OCI-LY7 (cell line): ENCODE measurements around the gene MEF2A. TPM values are rescaled to one million over a fixed set of nuclear protein-coding genes. Genes with fewer than 3 reads are reported as not detected.

Experiments used
- BruUV-seq: library from RNA; stranded (reverse); fragments of 400-500 nt; replicated peaks from 2 replicates; lab custom pipeline; 2021; lab: Mats Ljungman, UMichigan
- CTCF ChIA-PET: fragments of 300-600 bp; sonication (Branson Sonifier 250); formaldehyde crosslinking; loops from one replicate; lab custom pipeline; 2022; ENCODE audit warnings: antibody characterized with exemption; ENCODE audit not compliant: unreplicated experiment; lab: Charles Lee
- POLR2A ChIA-PET: fragments of 300-600 bp; sonication (Branson Sonifier 250); formaldehyde crosslinking; loops from one replicate; lab custom pipeline; 2022; ENCODE audit warnings: antibody characterized with exemption; lab: Charles Lee
- DNase-seq: peaks from one replicate; pipeline ENCODE4 v3.0.0-alpha.2; 2015; ENCODE audit warnings: low spot score
- H2AFZ ChIP-seq: fragments of 200-600 bp; sonication (generic), shearing (Covaris generic); 2 replicates; pipeline ENCODE4 v1.6.1; 2014; ENCODE audit warnings: mild to moderate bottlenecking, antibody characterized with exemption, low read length, moderate library complexity
- H3K27ac ChIP-seq: fragments of 200-600 bp; sonication (generic); 2 replicates; pipeline ENCODE4 v1.5.1; 2014; ENCODE audit warnings: mixed run types, low read depth, mild to moderate bottlenecking, moderate library complexity, low read length, inconsistent platforms; ENCODE audit not compliant: poor library complexity, severe bottlenecking
- H3K36me3 ChIP-seq: fragments of 200-600 bp; sonication (generic); 2 replicates; pipeline ENCODE4 v1.6.1; 2014; ENCODE audit warnings: mild to moderate bottlenecking, antibody characterized with exemption, low read length, moderate library complexity, mixed read lengths; ENCODE audit not compliant: insufficient read depth
- H3K4me1 ChIP-seq: fragments of 200-600 bp; sonication (generic); 2 replicates; pipeline ENCODE4 v1.5.1; 2014; ENCODE audit warnings: mild to moderate bottlenecking, low read length; ENCODE audit not compliant: insufficient read depth, poor library complexity, severe bottlenecking
- H3K4me2 ChIP-seq: fragments of 200-600 bp; sonication (generic); 2 replicates; pipeline ENCODE4 v1.6.1; 2014; ENCODE audit warnings: mild to moderate bottlenecking, low read length
- H3K4me3 ChIP-seq: fragments of 200-600 bp; sonication (generic); 2 replicates; pipeline ENCODE4 v1.5.1; 2014; ENCODE audit warnings: mild to moderate bottlenecking, low read depth, low read length; ENCODE audit not compliant: poor library complexity, severe bottlenecking
- H3K79me2 ChIP-seq: fragments of 200-600 bp; sonication (generic); 2 replicates; pipeline ENCODE4 v1.6.1; 2016; ENCODE audit warnings: low read depth, mild to moderate bottlenecking, low read length, moderate library complexity, mixed read lengths; ENCODE audit not compliant: insufficient read depth
- H3K9me2 ChIP-seq: fragments of 200-600 bp; sonication (generic); 2 replicates; pipeline ENCODE4 v1.6.1; 2016; ENCODE audit warnings: mild to moderate bottlenecking, low read length, mixed read lengths; ENCODE audit not compliant: insufficient read depth
- H3K9me3 ChIP-seq: fragments of 200-600 bp; sonication (generic); 2 replicates; pipeline ENCODE4 v1.6.1; 2014; ENCODE audit warnings: mild to moderate bottlenecking, mixed run types, low read length, mixed read lengths
- H4K20me1 ChIP-seq: fragments of 200-600 bp; sonication (generic); 2 replicates; pipeline ENCODE4 v1.6.1; 2014; ENCODE audit warnings: mild to moderate bottlenecking, antibody characterized with exemption, low read length, moderate library complexity, mixed read lengths; ENCODE audit not compliant: insufficient read depth
- CTCF ChIP-seq: fragments of 200-600 bp; sonication (generic); conservative IDR thresholded peaks from 2 replicates; pipeline ENCODE4 v1.5.1; 2014; ENCODE audit warnings: mild to moderate bottlenecking, antibody characterized with exemption, low read length, moderate library complexity, mixed read lengths
- EZH2phosphoT487 ChIP-seq: fragments of 200-600 bp; sonication (generic); IDR thresholded peaks from 2 replicates; pipeline ENCODE4 v1.6.1; 2018; ENCODE audit warnings: low read depth, borderline replicate concordance, mild to moderate bottlenecking, mixed run types, antibody characterized with exemption, low read length, moderate library complexity, mixed read lengths
- intact Hi-C: fragments of 100-400 bp; cut with micrococcal nuclease; formaldehyde crosslinking; loops from one replicate; pipeline ENCODE4 v1.10.0; 2022; ENCODE audit not compliant: unreplicated experiment
- total RNA-seq, 2 experiments: library from RNA; depleted of rRNA in 1 of 2; stranded (reverse); fragments of >200 nt in 1 of 2; shearing (Covaris generic) in 1 of 2; gene quantifications; 2 replicates each; pipeline ENCODE4 v1.2.3, GENCODE V29; 2014 to 2022

MEF2A gene
- total RNA-seq, 2 experiments from 2014 or later = 28.0 to 38.2 TPM

- H2AFZ ChIP-seq = no peak overlapping the region
- no peaks in the 10 kb centered on the region for H3K4me1 ChIP-seq
- H3K36me3 ChIP-seq = peaks cover 45% of the 10 kb centered on the region
- H3K9me3 ChIP-seq = peaks cover 11% of the 10 kb centered on the region; the same call in 1 of the 2 replicates
- H3K79me2 ChIP-seq = peaks cover 4% of the 10 kb centered on the region; the same call in 1 of the 2 replicates
- TF ChIP-seq EZH2phosphoT487 = no peak
- TF ChIP-seq CTCF = no peak
- DNase-seq = no peak
- no peak overlapping the region for H3K27ac ChIP-seq
- ChIA-PET POLR2A (no interaction called here), CTCF (no interaction called here)
- no peaks in the 10 kb centered on the region for H3K9me2 ChIP-seq
- H3K4me3 ChIP-seq = no peak overlapping the region
- intact Hi-C loops = no loop called here
- no TSS peak for BruUV-seq
- no peak overlapping the region for H3K4me2 ChIP-seq
- H4K20me1 ChIP-seq = no peaks in the 10 kb centered on the region
Measured at GRCh38 chr15:99644913-99645542, 79.2 kb downstream of the MEF2A start.

- H3K9me2 ChIP-seq = no peaks in the 10 kb centered on the region
- no peak overlapping the region for H2AFZ ChIP-seq
- no peak overlapping the region for H3K4me2 ChIP-seq
- no peaks in the 10 kb centered on the region for H4K20me1 ChIP-seq
- H3K36me3 ChIP-seq = peaks cover 47% of the 10 kb centered on the region
- H3K4me3 ChIP-seq = no peak overlapping the region
- DNase-seq = no peak
- H3K27ac ChIP-seq = no peak overlapping the region
- H3K9me3 ChIP-seq = peaks cover 11% of the 10 kb centered on the region; the same call in 1 of the 2 replicates
- BruUV-seq = no TSS peak
- H3K79me2 ChIP-seq = peaks cover 4% of the 10 kb centered on the region; the same call in 1 of the 2 replicates
- intact Hi-C loops = no loop called here
- H3K4me1 ChIP-seq = no peaks in the 10 kb centered on the region
- no peak for TF ChIP-seq EZH2phosphoT487
- TF ChIP-seq CTCF = no peak
- CTCF ChIA-PET = no interaction called here
- POLR2A ChIA-PET = no interaction called here
Measured at GRCh38 chr15:99645543-99645935, 79.8 kb downstream of the MEF2A start.

DNA sequence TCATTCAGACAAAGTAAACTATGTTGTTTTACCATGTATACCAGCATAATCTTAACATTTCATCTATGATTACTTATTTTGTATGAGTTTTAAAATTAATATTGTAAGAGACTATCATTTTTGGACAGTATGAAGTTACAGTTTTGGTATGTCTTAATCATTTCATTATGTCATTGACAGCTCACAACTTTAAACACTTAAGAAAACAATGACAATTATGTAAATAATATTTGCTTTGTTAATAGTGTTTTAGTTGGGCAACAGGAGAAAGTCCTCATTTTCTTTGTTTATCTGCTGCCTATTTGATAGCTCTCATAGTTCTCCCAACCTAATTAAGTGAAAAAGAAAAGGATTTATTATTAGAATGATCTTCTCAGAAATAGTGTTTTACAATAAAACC is 80.2 kb downstream of the MEF2A start:
- Histone ChIP-seq H2AFZ (no peak overlapping the region), H4K20me1 (no peaks in the 10 kb centered on the region), H3K27ac (no peak overlapping the region), H3K9me2 (no peaks in the 10 kb centered on the region), H3K4me1 (no peaks in the 10 kb centered on the region), H3K36me3 (peaks cover 43% of the 10 kb centered on the region), H3K4me3 (no peak overlapping the region), H3K79me2 (peaks cover 4% of the 10 kb centered on the region; the same call in 1 of the 2 replicates), H3K4me2 (no peak overlapping the region), H3K9me3 (peaks cover 11% of the 10 kb centered on the region; the same call in 1 of the 2 replicates)
- ChIA-PET POLR2A (interaction anchor here (1.1 kb wide), 1 partner anchor 14 kb away, joined by 3 read pairs; no protein-coding TSS in a partner anchor), CTCF (no interaction called here)
- no peak for TF ChIP-seq EZH2phosphoT487
- no peak for TF ChIP-seq CTCF
- intact Hi-C loops = no loop called here
- BruUV-seq = no TSS peak
- no peak for DNase-seq
